KMS-11 (cell line): ENCODE measurements around the gene CD2.
A peak's percentile ranks its signal among the peaks of the same experiment; 100 is the strongest.

Experiments used
- H2AFZ ChIP-seq: fragments of 200-600 bp; sonication (generic); 2 replicates; pipeline ENCODE4 v1.6.1; 2016; ENCODE audit warnings: antibody characterized with exemption, mixed run types, low read depth
- H3K27ac ChIP-seq: fragments of 200-600 bp; sonication (generic); 2 replicates; pipeline ENCODE4 v1.6.1; 2016; ENCODE audit warnings: mild to moderate bottlenecking, mixed run types
- H3K27me3 ChIP-seq: fragments of 200-600 bp; sonication (generic); 2 replicates; pipeline ENCODE4 v1.6.1; 2017; ENCODE audit warnings: mild to moderate bottlenecking, low read depth, mixed run types, moderate library complexity; ENCODE audit not compliant: insufficient read depth
- H3K36me3 ChIP-seq: fragments of 200-600 bp; sonication (generic); 2 replicates; pipeline ENCODE4 v1.6.1; 2017; ENCODE audit warnings: mild to moderate bottlenecking, mixed run types; ENCODE audit not compliant: insufficient read depth
- H3K4me1 ChIP-seq: fragments of 200-600 bp; sonication (generic); 2 replicates; pipeline ENCODE4 v1.6.1; 2016; ENCODE audit warnings: mild to moderate bottlenecking, low read depth, mixed run types; ENCODE audit not compliant: poor library complexity, severe bottlenecking
- H3K4me2 ChIP-seq: fragments of 200-600 bp; sonication (generic); 2 replicates; pipeline ENCODE4 v1.7.0; 2016; ENCODE audit warnings: mild to moderate bottlenecking, mixed run types
- H3K4me3 ChIP-seq: fragments of 200-600 bp; sonication (generic); IDR thresholded peaks from 2 replicates; pipeline ENCODE4 v1.6.1; 2017; ENCODE audit warnings: low read depth, low read length, mixed read lengths; ENCODE audit not compliant: insufficient read depth
- H3K79me2 ChIP-seq: fragments of 200-600 bp; sonication (generic); 2 replicates; pipeline ENCODE4 v1.6.1; 2016; ENCODE audit warnings: low read depth, mixed run types; ENCODE audit not compliant: insufficient read depth
- H3K9ac ChIP-seq: fragments of 200-600 bp; sonication (generic); 2 replicates; pipeline ENCODE4 v1.6.1; 2016; ENCODE audit warnings: mild to moderate bottlenecking, mixed run types
- H4K20me1 ChIP-seq: fragments of 200-600 bp; sonication (generic); 2 replicates; pipeline ENCODE4 v1.6.1; 2016; ENCODE audit warnings: mild to moderate bottlenecking, mixed run types; ENCODE audit not compliant: insufficient read depth
- CTCF ChIP-seq: fragments of 200-600 bp; sonication (generic); conservative IDR thresholded peaks from 2 replicates; pipeline ENCODE4 v1.6.1; 2017; ENCODE audit warnings: low read depth, mild to moderate bottlenecking, antibody characterized with exemption, low read length, moderate library complexity, mixed read lengths

CD2 gene

GRCh38 chr1:116770625-116771024 lies 16.4 kb downstream of the CD2 start:
- no peaks in the 10 kb centered on the region for H3K27me3 ChIP-seq
- peaks cover 77% of the 10 kb centered on the region for H3K4me1 ChIP-seq
- no peaks in the 10 kb centered on the region for H4K20me1 ChIP-seq
- peak overlapping the region; percentile 47; the same call in 1 of the 2 replicates for H2AFZ ChIP-seq
- no peak overlapping the region; the same call in 1 of the 2 replicates for H3K9ac ChIP-seq
- no peaks in the 10 kb centered on the region for H3K36me3 ChIP-seq
- peak overlapping the region; percentile 91 for H3K27ac ChIP-seq
- TF ChIP-seq CTCF, result no peak
- H3K4me3 ChIP-seq, result no peak overlapping the region
- H3K4me2 ChIP-seq, result peak overlapping the region; percentile 91
- no peaks in the 10 kb centered on the region for H3K79me2 ChIP-seq

- TF ChIP-seq CTCF, result no peak
- Histone ChIP-seq H3K27ac (no peak overlapping the region), H3K4me3 (no peak overlapping the region), H3K27me3 (no peaks in the 10 kb centered on the region), H3K4me1 (peaks cover 62% of the 10 kb centered on the region), H3K9ac (no peak overlapping the region), H3K79me2 (no peaks in the 10 kb centered on the region), H3K36me3 (no peaks in the 10 kb centered on the region), H3K4me2 (no peak overlapping the region), H2AFZ (no peak overlapping the region), H4K20me1 (no peaks in the 10 kb centered on the region)
Measured at GRCh38 chr1:116771997-116772647, 17.9 kb downstream of the CD2 start.

GRCh38 chr1:116772648-116773045 lies 18.4 kb downstream of the CD2 start:
- Histone ChIP-seq H3K4me1 (peaks cover 61% of the 10 kb centered on the region), H4K20me1 (no peaks in the 10 kb centered on the region), H3K79me2 (no peaks in the 10 kb centered on the region), H3K27me3 (no peaks in the 10 kb centered on the region), H3K36me3 (no peaks in the 10 kb centered on the region), H3K4me2 (no peak overlapping the region), H2AFZ (no peak overlapping the region), H3K9ac (no peak overlapping the region), H3K27ac (no peak overlapping the region), H3K4me3 (no peak overlapping the region)
- no peak for TF ChIP-seq CTCF

GRCh38 chr1:116775116-116775752 lies 21.0 kb downstream of the CD2 start:
- H3K79me2 ChIP-seq, result no peaks in the 10 kb centered on the region
- H3K4me2 ChIP-seq, result no peak overlapping the region
- no peak overlapping the region for H3K27ac ChIP-seq
- no peak overlapping the region for H3K4me3 ChIP-seq
- H3K27me3 ChIP-seq, result no peaks in the 10 kb centered on the region
- no peaks in the 10 kb centered on the region for H4K20me1 ChIP-seq
- peaks cover 47% of the 10 kb centered on the region for H3K4me1 ChIP-seq
- no peak for TF ChIP-seq CTCF
- no peak overlapping the region for H3K9ac ChIP-seq
- H2AFZ ChIP-seq, result no peak overlapping the region
- H3K36me3 ChIP-seq, result no peaks in the 10 kb centered on the region
